T1000 (cell line): ENCODE measurements around the gene MOB3C.

Source experiments
- DNase-seq: peaks from one replicate; lab custom pipeline; 2025; ENCODE audit warnings: mixed read lengths; lab: John Stamatoyannopoulos, UW

MOB3C gene

DNA sequence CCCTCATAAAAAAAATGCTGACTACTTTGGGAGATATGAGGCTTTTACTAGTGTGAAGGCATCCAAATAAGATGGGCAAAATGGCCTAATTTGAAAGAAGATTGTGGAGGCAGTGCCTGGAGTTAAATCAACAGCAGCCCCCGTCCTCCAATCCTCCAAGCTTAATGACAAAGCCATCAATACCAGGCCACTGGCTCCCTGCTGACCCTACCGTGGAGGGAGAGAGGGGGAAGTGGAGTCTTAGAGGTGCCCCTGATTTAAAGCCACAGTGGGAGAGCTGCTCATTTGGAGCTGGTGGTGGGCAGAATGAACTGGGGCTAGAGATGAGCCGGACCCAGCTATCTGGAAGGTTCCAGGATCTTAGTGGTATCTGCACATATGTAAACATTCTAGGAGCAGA, 40.8 kb downstream of the MOB3C start:
- no peak for DNase-seq

DNA sequence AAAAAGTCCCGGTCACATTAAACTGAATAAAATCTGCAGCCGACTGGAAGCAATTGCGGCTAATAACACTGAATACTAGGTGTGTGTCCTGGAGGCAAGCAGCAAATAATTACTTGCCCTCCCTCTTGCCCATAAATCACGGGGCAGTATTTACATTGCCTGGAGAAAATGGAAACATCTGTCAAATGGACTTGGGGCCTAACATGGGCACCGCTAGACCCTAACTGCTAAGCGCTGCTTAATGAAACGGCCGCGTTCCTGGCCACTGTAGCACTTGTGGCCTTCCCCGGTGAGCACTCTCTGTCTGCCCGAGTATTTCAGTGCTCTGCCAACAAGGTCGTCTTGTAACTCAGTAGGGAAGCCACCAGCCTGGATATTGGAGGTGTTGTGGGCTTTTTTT, 41.3 kb downstream of the MOB3C start:
- no peak for DNase-seq

DNA sequence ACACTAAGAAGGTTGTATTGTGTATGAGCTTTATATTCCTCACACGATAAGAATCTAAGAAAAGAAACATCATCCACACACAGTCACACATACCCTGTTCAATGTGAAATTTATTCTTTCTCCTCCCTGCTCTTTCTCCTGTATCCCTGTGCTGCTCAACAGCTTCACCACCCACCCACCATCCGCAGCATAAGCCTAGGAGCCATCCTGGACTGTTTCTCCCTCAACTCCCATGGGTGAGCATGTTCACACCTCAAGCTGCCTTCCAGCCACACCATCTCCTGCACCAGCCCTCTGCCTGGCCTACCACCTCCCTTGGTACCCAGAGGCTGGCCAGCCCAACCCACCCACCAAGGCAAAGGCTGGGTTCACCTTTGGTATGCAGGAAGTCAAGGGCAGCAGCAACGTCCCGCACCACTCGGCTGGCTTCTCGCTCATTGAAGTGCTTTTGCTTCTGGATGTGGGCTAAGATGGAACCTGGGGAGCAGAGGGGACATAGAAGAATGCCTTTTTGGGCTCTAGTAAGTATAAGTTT, 44.9 kb downstream of the MOB3C start:
- no peak for DNase-seq

DNA sequence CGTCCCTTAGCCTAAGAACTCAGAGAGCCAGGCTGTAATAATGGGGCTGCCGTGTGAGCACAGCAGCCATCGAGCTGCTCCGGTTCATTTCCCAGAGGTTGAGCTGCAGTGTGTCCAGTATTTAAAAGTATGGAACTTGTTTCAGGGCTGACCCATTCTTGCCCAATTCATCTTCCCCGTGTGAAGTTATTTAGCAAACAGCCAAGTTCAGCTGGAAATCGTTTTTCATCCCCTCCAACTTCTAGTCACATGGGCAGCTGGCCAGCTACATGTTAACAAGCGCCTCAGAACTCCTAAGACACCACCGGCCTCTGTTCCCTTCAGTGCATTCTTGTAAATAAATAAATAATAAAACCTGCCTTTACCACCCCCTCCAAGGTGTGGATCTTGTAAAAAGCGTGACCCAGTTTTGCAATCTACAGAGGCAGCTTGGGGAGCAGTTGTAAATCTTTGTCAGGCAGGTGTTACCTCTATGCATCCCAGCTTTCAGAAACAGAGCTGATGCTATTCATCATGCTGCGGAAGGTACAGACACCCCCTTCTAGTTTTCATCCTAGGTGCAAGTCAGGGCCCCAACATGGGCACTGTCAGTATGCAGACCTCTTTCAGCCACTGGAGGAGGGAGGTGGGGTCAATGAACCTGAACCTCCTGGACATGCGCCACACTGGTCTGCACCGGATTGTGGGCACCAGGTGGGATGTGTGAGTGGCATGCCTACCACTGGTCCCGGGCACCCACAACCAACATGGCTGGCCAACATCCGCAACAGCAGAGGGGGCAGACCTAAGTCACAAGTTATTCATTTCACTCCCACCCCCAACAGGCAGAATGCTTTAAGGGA, 46.5 kb downstream of the MOB3C start:
- DNase-seq, result no peak

DNA sequence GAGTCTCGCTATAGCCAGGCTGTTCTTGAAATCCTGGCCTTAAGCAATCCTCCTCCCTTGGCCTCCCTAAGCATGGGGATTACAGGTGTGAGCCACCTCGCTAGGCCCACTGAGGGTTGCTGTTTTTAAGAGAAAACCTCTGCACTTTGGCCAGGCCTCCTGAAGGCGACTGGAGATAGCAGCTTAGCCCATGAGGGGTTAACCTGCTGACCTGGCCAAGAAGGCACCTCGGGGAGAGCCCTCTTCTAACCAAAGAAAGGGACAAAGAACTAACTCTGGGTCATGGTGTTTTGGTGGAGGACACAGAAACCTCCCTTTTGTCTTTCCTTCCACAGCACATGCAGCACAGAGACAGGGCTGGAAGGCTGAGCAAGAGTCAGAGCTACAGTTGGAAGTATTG, 47.5 kb downstream of the MOB3C start:
- DNase-seq, result no peak

DNA sequence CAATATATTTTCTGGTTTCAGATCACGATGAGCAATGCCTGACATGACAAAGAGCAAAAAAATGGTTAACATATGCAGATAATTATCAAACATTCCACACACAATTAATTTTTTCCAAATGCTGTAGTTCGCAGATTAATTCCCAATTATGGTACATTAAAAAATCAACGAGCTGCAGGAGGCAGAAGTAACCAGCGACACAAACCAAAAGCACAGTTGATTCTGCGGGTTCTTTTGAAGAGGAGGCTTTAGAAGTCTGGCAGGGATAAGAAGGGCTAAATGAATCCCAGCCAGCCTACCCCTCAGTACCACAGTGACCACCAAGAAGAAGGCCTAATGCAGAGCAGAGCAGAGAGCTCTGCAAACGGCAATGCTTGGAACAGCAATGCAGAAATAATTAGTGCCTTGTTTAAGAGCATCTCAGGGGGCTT, 48.1 kb downstream of the MOB3C start:
- DNase-seq, result no peak

DNA sequence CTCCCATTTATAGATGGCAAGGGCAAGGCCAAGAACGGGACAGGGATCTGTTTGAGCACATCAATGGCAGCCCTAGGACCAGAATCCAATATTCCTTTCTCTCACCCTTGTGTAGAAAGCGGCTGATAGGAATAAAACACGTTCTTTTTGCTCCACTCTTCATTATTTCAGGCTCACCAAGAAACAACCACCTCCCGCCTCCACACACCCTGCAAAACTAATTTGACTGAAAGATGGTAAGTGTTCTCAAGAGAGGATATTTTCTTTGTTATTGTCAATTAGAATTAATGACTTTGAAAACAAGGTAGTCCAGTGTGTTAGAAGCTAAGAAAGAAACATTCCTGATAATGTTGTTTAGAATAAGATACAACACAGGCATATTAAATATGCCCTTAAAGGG, 53.3 kb downstream of the MOB3C start:
- no peak for DNase-seq

DNA sequence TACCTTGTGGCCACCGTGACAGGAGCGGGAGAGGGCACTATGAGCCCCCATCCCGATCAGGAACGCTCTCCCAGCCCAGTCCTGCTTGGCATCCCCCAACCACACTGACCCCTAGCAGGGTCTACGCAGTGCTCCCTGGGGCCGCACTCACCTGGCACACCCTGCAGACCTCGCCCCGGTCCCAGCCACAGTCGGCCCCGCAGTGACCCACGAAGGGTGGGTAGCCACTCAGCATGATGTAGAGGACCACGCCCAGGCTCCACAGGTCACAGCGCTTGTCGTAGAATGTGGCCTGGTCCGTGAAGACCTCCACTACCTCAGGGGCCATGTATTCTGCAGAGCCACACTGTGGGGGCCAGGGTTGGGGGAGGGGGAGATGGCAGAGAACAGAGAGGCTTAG, 54.1 kb downstream of the MOB3C start:
- DNase-seq, result no peak

DNA sequence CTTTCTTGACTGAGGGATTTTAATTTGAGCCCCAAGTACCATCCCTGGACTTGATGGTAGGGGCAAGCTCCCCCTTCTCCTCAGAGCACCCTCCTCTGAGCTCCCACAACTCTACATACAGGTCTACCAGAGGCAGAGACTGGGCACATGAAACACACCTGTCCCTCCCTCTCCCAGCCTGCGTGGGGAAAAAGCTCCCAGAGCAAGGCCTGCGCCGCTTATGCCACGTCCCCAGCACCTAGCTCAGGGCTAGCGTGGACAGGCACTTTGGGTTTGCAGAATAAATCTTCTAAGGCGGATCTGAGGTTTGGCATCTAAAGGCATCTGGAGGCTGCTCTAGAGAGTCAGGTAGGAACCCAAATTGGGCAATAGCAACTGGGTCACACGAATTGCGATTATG, 57.6 kb downstream of the MOB3C start:
- DNase-seq, result no peak

DNA sequence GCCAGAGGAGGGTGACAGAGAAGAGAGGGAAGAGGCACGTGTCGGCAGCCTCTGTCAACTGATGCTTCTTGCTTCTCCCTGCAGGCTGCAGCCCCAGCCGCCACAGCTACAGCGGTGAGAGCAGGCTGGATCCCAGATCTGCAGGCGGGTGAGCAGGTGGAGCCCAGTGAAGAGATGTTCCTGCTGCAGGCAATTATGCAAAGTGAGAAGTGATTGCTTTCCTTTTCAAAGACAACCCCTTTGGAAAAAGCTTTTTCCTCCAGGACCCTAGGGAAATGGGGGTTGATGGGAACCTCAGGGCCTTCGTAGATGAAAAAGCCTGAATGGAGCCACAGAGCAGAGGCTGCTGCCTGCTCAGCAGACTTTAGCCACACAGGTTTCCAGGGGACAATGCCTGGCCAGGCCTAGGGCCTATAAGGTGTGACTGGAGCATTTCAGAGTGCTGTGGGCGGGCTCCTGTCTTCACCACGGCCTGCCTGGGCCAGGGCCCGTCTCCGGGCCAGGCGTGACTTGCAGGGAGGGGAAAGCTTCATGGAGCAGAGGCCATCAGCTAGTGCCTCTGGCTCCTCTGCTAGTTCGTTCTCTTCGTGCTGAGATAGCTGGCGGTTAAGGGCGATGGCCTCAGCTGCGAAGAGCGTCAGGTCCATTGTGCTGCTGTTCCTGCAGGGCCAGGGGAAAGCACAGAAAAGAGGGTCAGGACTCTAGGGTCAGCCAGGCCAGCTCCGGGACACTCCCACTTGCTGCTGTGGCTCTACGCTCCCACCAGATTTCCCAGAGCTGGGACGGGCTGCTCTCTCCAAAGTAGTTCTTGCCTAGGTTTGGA, 58.3 kb downstream of the MOB3C start:
- no peak for DNase-seq
